ENCODE data around the gene OPRL1.

GRCh38 chr20:64119681-64120341 is 39.9 kb downstream of the OPRL1 start:
- TF ChIP-seq CTCF (conservative IDR thresholded peaks at IDR 0.05): no peak
- TF ChIP-seq EZH2 (IDR thresholded peaks at IDR 0.05; ENCODE audit: low read depth): no peak

Data from PC-9 (cell line).